GM18870 (cell line): Measurements from ENCODE around the gene GRID2.

Source experiments
- ATAC-seq: cut with Tn5 transposase; IDR thresholded peaks from one replicate; pipeline ENCODE4 v1.9.1; 2021; ENCODE audit warnings: moderate library complexity; ENCODE audit not compliant: unreplicated experiment

The GRID2 gene

DNA sequence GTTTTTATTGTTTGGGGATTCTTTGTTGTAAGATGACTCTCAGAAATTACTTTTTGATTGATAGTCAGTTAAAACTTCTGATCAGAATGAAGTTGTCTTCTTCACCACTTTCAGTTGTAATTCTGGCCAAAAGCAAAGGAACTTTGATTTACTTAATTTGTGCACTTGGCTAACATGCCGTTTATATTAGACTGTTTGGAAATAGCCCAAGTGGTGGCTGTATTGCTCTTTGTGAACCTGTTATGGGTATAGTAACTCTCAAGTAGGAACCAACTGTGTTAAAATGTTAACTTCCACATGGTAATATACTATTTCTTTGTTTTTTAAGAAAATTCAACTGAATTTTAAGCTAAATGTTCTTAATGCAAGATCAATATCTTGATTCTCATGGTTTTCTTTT lies 581.9 kb downstream of the GRID2 start:
- no peak for ATAC-seq

- no peak for ATAC-seq
Observed at GRCh38 chr4:92952426-92952825, 648.7 kb downstream of the GRID2 start.

- ATAC-seq, result no peak
Observed at GRCh38 chr4:92952897-92953296, 649.1 kb downstream of the GRID2 start.

DNA sequence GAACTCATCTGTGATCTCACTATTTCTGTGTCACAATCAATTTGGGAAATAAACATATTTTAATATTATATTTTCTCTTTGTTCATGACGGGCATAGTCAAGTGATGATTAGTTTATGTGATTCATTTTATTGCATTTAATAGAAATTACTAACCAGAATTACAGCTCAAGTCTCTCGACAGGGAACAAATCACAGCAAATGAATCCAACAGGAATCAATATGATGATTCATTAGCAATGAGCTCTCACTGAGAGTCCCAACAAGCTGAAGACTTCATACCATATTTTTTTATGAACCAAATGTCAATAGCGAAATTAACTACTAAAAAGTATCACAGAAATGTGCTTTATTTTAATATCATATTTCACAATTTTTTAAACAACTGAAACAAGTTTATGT lies 649.7 kb downstream of the GRID2 start:
- no peak for ATAC-seq

GRCh38 chr4:92961881-92962280 lies 658.1 kb downstream of the GRID2 start:
- ATAC-seq, result no peak

- no peak for ATAC-seq
Observed at GRCh38 chr4:92962831-92963230, 659.1 kb downstream of the GRID2 start.

GRCh38 chr4:92968556-92968955 lies 664.8 kb downstream of the GRID2 start:
- ATAC-seq, result no peak

DNA sequence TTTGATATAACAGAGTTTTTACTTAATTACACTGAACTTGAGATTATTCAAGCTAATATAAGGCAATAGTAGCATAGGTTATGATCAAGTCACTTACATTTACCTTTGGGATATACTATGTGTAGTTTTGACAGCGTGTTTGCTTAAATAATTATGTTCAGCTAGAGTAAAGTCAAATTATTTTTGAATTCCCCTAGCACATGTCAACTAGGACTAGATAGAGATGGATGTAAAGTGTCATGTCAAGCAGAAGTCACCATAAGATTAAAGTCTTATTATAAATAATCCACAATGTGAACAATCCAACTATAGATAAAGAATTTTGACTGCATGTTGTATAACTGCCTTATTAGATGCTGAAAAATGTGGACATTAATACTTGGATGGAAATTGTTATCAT lies 665.2 kb downstream of the GRID2 start:
- ATAC-seq, result no peak

GRCh38 chr4:92969650-92970379 lies 666.0 kb downstream of the GRID2 start:
- ATAC-seq, result no peak

GRCh38 chr4:92970996-92971395 lies 667.2 kb downstream of the GRID2 start:
- ATAC-seq, result no peak

DNA sequence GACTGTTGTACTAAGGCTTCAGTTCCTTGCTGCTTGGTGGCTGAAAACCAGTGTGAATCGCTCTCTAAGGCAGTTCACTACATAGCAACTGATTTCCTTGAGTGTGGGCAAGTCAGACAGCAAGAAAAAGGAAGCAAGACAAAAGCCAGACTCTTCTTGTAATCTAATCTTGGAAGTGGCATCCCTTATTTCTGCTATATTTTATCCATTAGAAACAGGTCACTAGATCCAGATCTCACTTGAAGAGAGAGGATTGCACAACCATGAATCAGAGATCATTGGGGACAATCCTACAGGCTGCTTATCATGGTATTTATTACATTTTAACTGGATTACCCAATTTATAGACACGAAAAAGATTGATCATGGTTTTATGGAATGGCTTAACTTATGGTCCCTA lies 684.5 kb downstream of the GRID2 start:
- ATAC-seq, result no peak

DNA sequence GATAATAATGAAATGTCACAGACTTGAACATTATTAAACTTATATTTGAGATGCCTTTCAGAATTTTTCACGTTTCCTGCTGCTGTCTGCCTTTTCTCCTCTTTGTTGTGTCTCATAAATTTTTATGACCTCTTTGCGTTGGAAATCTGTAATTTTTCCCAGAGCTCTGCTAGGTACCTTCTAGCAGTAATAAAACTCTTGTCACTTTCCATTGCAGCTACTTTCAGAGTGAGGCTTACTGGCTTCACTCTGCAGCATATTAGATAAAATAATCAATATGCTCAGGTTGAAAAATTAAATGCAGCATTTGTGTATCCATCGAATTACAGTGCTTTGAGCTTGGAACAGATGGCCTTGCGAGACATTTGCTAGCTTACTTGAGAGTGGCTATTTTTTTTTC lies 689.0 kb downstream of the GRID2 start:
- ATAC-seq, result no peak

DNA sequence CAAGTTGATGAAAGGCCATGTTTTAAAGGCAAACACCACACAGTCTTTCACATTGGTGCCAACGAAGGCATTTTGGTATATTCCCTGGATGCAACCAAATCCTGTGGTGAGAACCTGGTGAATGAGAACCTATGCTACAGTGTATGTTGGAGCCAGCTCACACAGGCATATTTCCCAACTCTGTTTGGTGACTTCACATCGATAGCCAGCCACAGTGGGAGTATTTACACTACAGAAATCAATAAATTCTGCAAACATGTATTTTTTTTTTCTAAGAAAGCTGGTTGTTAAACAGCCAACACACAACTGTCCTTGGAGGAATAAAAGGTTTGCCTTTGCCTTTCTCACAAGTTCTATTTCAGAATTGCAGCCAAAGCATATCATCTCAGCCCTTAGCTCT lies 691.0 kb downstream of the GRID2 start:
- no peak for ATAC-seq

- ATAC-seq, result no peak
Observed at GRCh38 chr4:92996533-92996932, 692.8 kb downstream of the GRID2 start.

DNA sequence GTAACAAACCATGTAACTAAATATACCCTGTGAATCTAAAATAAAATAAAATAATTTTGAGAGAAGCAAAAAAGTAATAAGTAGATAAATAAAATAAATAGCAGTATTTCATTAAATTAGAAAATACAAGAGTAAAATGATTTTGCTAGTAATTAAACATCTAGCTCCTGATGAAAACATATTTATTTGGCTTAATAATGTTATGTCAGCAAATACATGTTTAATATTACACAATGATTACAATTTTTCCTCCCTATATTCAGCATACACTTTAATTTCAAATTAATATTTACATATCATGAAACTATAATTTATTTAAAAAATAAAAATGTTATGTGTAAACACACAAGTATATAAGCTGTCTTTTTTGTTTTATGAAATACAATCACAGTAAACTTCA lies 697.1 kb downstream of the GRID2 start:
- ATAC-seq, result no peak

- no peak for ATAC-seq
Observed at GRCh38 chr4:93002240-93002639, 698.5 kb downstream of the GRID2 start.

DNA sequence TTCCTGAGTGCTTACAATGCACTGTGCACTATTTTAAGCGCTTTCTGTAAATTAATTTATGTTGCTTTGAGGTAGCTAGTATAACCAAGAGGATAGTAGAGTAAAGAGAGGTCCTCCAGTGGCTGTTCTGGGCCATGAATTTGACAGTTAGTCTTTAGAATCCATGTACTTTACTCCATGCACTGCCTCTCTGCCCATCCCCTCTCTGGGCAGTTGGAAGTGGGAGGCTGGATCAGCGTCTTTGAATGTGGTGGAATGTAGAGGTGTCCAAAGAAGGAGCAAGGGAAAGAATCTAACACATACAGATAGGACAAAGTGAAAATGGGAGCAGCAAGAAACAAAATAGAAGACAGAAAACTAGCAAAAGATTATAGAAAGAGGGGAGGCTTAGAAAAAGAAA lies 712.6 kb downstream of the GRID2 start:
- no peak for ATAC-seq

DNA sequence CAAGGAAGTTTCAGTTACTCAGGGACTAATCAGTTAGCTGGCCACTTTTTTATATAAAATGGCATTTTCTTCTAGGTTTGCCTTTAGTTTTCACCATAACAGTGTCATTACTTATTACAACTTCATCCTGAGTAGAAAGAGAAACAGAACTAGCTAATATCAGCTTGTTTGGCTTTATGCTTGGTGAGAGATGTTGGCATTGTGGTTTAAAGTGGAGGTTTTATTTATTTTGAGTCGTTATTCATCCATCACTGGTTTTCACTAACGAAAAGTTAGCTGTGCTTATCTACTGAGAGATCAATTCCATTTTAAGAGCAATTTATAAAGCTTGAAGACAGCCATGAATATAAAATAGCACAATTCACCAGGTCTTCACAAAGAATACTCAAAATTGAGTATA lies 714.5 kb downstream of the GRID2 start:
- no peak for ATAC-seq

DNA sequence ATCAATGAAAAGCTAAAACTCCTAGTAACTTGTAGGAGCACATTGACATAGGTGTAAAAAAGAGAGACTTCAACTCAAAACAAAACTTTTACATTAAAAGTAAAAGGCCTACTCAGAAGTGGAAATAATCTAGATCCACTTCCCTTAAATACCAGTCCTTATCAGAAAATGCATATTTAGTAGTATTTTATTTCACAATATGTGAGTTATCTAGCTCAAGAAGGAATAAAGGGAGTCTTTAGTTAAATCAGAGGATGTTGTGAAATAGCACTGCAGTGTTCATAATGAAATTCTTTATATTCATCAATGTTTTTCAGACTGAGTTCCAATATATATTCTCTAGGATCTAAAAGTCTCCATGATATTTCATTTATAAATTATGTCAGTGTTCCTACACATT lies 715.0 kb downstream of the GRID2 start:
- ATAC-seq, result no peak

DNA sequence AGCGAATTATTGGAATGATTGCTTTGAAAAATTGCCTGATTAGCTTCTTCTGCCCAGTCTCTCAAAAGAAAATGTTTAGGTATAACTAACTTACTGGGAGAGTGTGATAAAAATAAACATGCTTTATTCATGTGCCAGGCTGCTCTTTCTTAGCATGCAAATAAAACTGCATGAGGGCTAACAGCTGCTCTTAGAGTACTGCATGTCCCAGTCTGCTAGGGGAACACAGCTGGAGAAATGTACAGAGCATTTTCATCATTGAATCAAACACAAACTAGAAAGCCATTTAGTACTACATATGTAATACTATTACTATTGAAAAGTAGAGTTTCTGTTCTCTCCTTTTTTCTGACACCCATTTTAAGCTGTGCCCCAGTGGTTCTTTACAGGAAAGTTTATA lies 726.0 kb downstream of the GRID2 start:
- no peak for ATAC-seq

DNA sequence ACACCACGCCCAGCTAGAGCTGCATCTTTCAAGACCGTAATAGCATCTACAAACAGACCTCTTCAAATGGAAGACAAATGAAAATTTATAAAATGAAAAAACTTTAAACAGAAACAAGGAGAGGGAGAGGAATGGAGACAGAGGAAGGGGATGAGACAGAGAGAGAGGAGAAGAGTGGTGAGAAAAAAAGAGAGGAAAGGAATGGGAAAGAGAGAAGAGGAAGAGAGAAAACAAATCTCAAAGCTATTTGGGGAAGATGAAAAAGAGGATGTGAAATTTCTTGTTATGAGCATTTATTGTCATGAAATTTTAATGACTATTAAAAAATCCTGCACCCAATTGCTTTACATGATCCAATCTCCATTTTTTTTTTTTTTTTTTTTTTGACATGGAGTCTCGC lies 726.9 kb downstream of the GRID2 start:
- no peak for ATAC-seq

DNA sequence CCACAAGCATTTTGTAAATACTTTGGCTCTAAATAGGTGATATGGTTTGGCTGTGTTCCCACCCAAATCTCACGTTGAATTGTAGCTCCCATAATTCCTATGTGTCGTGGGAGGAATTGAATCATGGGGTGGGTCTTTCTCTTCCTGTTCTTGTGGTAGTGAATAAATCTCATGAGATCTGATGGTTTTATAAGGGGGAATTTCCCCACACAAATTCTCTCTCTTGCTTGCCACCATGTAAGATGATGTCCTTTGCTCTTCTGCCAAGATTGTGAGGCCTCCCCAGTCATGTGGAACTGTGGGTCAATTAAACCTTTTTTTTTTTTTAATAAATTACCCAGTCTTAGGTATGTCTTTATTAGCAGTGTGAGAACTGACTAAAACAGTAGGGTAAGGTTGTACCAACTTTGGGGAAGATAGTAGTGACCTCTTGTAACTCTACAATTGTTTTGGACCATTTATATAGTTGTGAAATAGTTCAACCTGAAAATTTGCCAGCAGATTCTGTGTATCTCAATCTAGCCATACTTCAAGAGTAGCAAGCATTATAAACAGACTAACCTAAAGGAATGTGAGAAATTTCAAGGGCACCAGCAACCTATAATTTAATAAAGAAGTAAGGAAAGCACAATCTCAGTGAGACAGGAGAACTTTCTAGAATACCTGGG lies 727.8 kb downstream of the GRID2 start:
- ATAC-seq, result no peak

GRCh38 chr4:93042746-93043145 lies 739.0 kb downstream of the GRID2 start:
- no peak for ATAC-seq
